GM12878 (cell line): ENCODE results near the gene CACNG1. TPM values are rescaled to one million over a fixed set of nuclear protein-coding genes. Genes with fewer than 3 reads are reported as not detected.

Experiments used
- ATAC-seq: fragments of 200-7000 bp; cut with Tn5 transposase; 3 replicates; pipeline ENCODE4 v1.9.1; 2020; ENCODE audit warnings: mild to moderate bottlenecking, moderate library complexity
- BruUV-seq: library from RNA; stranded (reverse); fragments of 400-500 nt; replicated peaks from 2 replicates; lab custom pipeline; 2021; lab: Mats Ljungman, UMichigan
- CTCF ChIA-PET: fragments of 300-600 bp; sonication (Branson Sonifier 250); formaldehyde crosslinking; extraction: SDS; loops from one replicate; lab custom pipeline; 2021; ENCODE audit warnings: inconsistent platforms; lab: Yijun Ruan, JAX
- POLR2A ChIA-PET: fragments of 350-600 bp; formaldehyde crosslinking; extraction: SDS; loops from one replicate; lab custom pipeline; 2021; ENCODE audit warnings: inconsistent platforms; lab: Charles Lee
- RAD21 ChIA-PET: fragments of 300-600 bp; sonication (Branson Sonifier 250); formaldehyde crosslinking; loops from one replicate; lab custom pipeline; 2023; ENCODE audit warnings: antibody characterized with exemption; ENCODE audit not compliant: unreplicated experiment; lab: Charles Lee
- SMC1A ChIA-PET: fragments of 300-600 bp; sonication (Branson Sonifier 250); formaldehyde crosslinking; loops from one replicate; lab custom pipeline; 2023; ENCODE audit not compliant: unreplicated experiment, uncharacterized antibody; lab: Charles Lee
- DNase-seq: peaks from one replicate; pipeline ENCODE4 v3.0.0-alpha.2; 2011; ENCODE audit warnings: low read depth, low spot score
- FAIRE-seq: peaks from 3 replicates; lab custom pipeline; 2011; peaks lifted over from hg19 to GRCh38; lab: Jason Lieb, UNC
- H2AFZ ChIP-seq: 2 replicates; pipeline ENCODE4 v1.6.0; 2011; ENCODE audit warnings: low read depth, low read length, control low read depth; ENCODE audit not compliant: control insufficient read depth
- H3K27ac ChIP-seq: 2 replicates; pipeline ENCODE4 v1.5.1; 2011; ENCODE audit warnings: control low read depth; ENCODE audit not compliant: control insufficient read depth, insufficient read depth
- H3K27me3 ChIP-seq, 2 experiments: replicated peaks in 1 of 2; 2 replicates each; pipeline versions ENCODE4 v1.6.0 to v1.6.1; 2011; ENCODE audit warnings: low read length in 1 of 2; ENCODE audit not compliant: control insufficient read depth in 2 of 2, insufficient read depth in 2 of 2
- H3K36me3 ChIP-seq, 2 experiments: 2 replicates each; pipeline ENCODE4 v1.5.1; 2011; ENCODE audit warnings: low read length in 1 of 2; ENCODE audit not compliant: control insufficient read depth in 2 of 2, insufficient read depth in 2 of 2
- H3K4me1 ChIP-seq: 2 replicates; pipeline ENCODE4 v1.6.1; 2011; ENCODE audit warnings: mild to moderate bottlenecking, low read length, moderate library complexity, mixed read lengths; ENCODE audit not compliant: control insufficient read depth, insufficient read depth
- H3K4me2 ChIP-seq: 2 replicates; pipeline ENCODE4 v1.6.0; 2011; ENCODE audit warnings: control low read depth; ENCODE audit not compliant: control insufficient read depth, insufficient read depth
- H3K4me3 ChIP-seq: fragments of 200-600 bp; sonication (generic); 2 replicates; pipeline ENCODE4 v1.5.1; 2016
- H3K79me2 ChIP-seq: 2 replicates; pipeline ENCODE4 v1.6.0; 2011; ENCODE audit warnings: low read length; ENCODE audit not compliant: control insufficient read depth, insufficient read depth
- H3K9ac ChIP-seq: 2 replicates; pipeline ENCODE4 v1.8.0; 2011; ENCODE audit warnings: low read length, control low read depth, mixed read lengths; ENCODE audit not compliant: control insufficient read depth, insufficient read depth
- H3K9me3 ChIP-seq: replicated peaks from 3 replicates; pipeline ENCODE4 v1.5.1; 2011; ENCODE audit warnings: mild to moderate bottlenecking, low read length; ENCODE audit not compliant: control insufficient read depth, insufficient read depth
- H4K20me1 ChIP-seq: 2 replicates; pipeline ENCODE4 v1.6.0; 2011; ENCODE audit not compliant: control insufficient read depth, insufficient read depth
- BCL11A ChIP-seq: IDR thresholded peaks from 2 replicates; pipeline ENCODE4 v1.6.1; 2011; ENCODE audit warnings: low read depth, low read length
- EGR1 ChIP-seq, 2 experiments: IDR thresholded peaks; 1 replicate in 1 of 2; 2 replicates in 1 of 2; pipeline ENCODE4 v1.6.1; 2011 to 2012; ENCODE audit warnings: low read depth in 2 of 2, low read length in 2 of 2, borderline replicate concordance in 1 of 2, mild to moderate bottlenecking in 1 of 2, moderate library complexity in 1 of 2
- IRF4 ChIP-seq: IDR thresholded peaks from 2 replicates; pipeline ENCODE4 v1.6.1; 2011; ENCODE audit warnings: low read depth, low read length
- KAT2A ChIP-seq: conservative IDR thresholded peaks from 2 replicates; pipeline ENCODE4 v1.6.1; 2011; ENCODE audit warnings: low read depth, low read length; ENCODE audit not compliant: control insufficient read depth
- MEF2A ChIP-seq: IDR thresholded peaks from 2 replicates; pipeline ENCODE4 v1.6.1; 2011; ENCODE audit warnings: low read depth, mild to moderate bottlenecking, low read length, moderate library complexity; ENCODE audit not compliant: insufficient read depth
- NR2C1 ChIP-seq: fragments of 450-650 bp; IDR thresholded peaks from 2 replicates; pipeline ENCODE4 v1.6.1; 2017; ENCODE audit warnings: antibody characterized with exemption, mild to moderate bottlenecking, moderate library complexity
- PAX5 ChIP-seq: IDR thresholded peaks from 2 replicates; pipeline ENCODE4 v1.6.1; 2011; ENCODE audit warnings: low read depth, low read length, borderline replicate concordance
- SP1 ChIP-seq: IDR thresholded peaks from one replicate; pipeline ENCODE4 v1.6.1; 2011; ENCODE audit warnings: low read depth, low read length
- YY1 ChIP-seq: IDR thresholded peaks from 2 replicates; pipeline ENCODE4 v1.6.1; 2011; ENCODE audit warnings: low read depth, mild to moderate bottlenecking, low read length
- ZNF217 ChIP-seq: fragments of 450-650 bp; IDR thresholded peaks from 2 replicates; pipeline ENCODE4 v1.6.1; 2017; ENCODE audit warnings: antibody characterized with exemption, mild to moderate bottlenecking
- ZNF274 ChIP-seq: IDR thresholded peaks from one replicate; pipeline ENCODE4 v1.8.0; 2011; ENCODE audit not compliant: insufficient read length, insufficient read depth
- WGBS: methylation state at CpG from one replicate; pipeline ENCODE4 v1.1.6; 2016; ENCODE audit warnings: low lambda C conversion rate; ENCODE audit not compliant: insufficient replicate concordance, insufficient coverage; ENCODE audit errors: missing lambda C conversion rate; 5-methylcytosine and 5-hydroxymethylcytosine counted together
- in situ Hi-C: fragments of 300-500 bp; cut with MboI; formaldehyde crosslinking; loops from 9 replicates; pipeline ENCODE4 v1.14.3; 2018; ENCODE audit warnings: mixed read lengths
- intact Hi-C: fragments of 100-400 bp; cut with micrococcal nuclease; formaldehyde crosslinking; loops from one replicate; pipeline ENCODE4 v1.14.2; 2022; ENCODE audit not compliant: unreplicated experiment
- polyA plus RNA-seq, 11 experiments: library from polyadenylated mRNA; depleted of rRNA in 4 of 11; unstranded in 6 of 11; stranded (reverse) in 5 of 11; fragments of >200 nt; fragmentation: Nextera tagmentation in 4 of 11; fragmentation: Illumina TruSeq in 1 of 11; extraction: Ambion mirVana in 4 of 11; extraction: Trizol in 1 of 11; gene quantifications; 1 replicate in 1 of 11; 2 replicates in 10 of 11; pipeline versions ENCODE4 v1.2.1 to v1.2.3, GENCODE V29; 2011 to 2016; ENCODE audit warnings: inconsistent platforms in 2 of 11, missing spikeins in 2 of 11, low read depth in 1 of 11
- total RNA-seq, 4 experiments: library from RNA; depleted of rRNA in 3 of 4; stranded (reverse); fragments of >200 nt in 3 of 4; fragmentation: Illumina TruSeq in 1 of 4; extraction: Trizol in 1 of 4; gene quantifications; 2 replicates each; pipeline versions ENCODE4 v1.2.1 to v1.2.3, GENCODE V29; 2013 to 2021
- TF ChIP-seq, protein P1 (sequence below): fragments of 450-650 bp; IDR thresholded peaks from 2 replicates; pipeline ENCODE4 v1.6.1; 2016; ENCODE audit warnings: mild to moderate bottlenecking
- TF ChIP-seq, protein P2 (sequence below): IDR thresholded peaks from 2 replicates; pipeline ENCODE4 v1.6.1; 2012; ENCODE audit warnings: mild to moderate bottlenecking, low read depth, low read length
- TF ChIP-seq, protein P3 (sequence below): fragments of 450-650 bp; IDR thresholded peaks from 2 replicates; pipeline ENCODE4 v1.6.1; 2016; ENCODE audit warnings: mild to moderate bottlenecking, moderate library complexity, borderline replicate concordance
- TF ChIP-seq, protein P4 (sequence below): fragments of 150-350 bp; IDR thresholded peaks from 2 replicates; pipeline ENCODE4 v1.6.1; 2014; ENCODE audit warnings: mild to moderate bottlenecking, low read depth, low read length

Gene CACNG1
- total and polyA plus RNA-seq, 10 of the 15 experiments (the other 5 are each of a cell fraction or from before 2014, with no cell fraction given) = not detected

- Histone ChIP-seq H3K9ac (no peak overlapping the region), H3K27ac (no peak overlapping the region), H3K4me1 (no peaks in the 10 kb centered on the region), H3K27me3 (no peaks in the 10 kb centered on the region), H2AFZ (no peak overlapping the region), H4K20me1 (no peaks in the 10 kb centered on the region), H3K36me3 (no peaks in the 10 kb centered on the region), H3K4me3 (no peak overlapping the region), H3K9me3 (no peaks in the 10 kb centered on the region; the same call in 2 of the 3 replicates), H3K79me2 (no peaks in the 10 kb centered on the region), H3K4me2 (no peak overlapping the region)
- intact Hi-C loops = no loop called here
- no peak for FAIRE-seq
- TF ChIP-seq, protein P1, sequence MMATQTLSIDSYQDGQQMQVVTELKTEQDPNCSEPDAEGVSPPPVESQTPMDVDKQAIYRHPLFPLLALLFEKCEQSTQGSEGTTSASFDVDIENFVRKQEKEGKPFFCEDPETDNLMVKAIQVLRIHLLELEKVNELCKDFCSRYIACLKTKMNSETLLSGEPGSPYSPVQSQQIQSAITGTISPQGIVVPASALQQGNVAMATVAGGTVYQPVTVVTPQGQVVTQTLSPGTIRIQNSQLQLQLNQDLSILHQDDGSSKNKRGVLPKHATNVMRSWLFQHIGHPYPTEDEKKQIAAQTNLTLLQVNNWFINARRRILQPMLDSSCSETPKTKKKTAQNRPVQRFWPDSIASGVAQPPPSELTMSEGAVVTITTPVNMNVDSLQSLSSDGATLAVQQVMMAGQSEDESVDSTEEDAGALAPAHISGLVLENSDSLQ = no peak
- TF ChIP-seq, protein P2, sequence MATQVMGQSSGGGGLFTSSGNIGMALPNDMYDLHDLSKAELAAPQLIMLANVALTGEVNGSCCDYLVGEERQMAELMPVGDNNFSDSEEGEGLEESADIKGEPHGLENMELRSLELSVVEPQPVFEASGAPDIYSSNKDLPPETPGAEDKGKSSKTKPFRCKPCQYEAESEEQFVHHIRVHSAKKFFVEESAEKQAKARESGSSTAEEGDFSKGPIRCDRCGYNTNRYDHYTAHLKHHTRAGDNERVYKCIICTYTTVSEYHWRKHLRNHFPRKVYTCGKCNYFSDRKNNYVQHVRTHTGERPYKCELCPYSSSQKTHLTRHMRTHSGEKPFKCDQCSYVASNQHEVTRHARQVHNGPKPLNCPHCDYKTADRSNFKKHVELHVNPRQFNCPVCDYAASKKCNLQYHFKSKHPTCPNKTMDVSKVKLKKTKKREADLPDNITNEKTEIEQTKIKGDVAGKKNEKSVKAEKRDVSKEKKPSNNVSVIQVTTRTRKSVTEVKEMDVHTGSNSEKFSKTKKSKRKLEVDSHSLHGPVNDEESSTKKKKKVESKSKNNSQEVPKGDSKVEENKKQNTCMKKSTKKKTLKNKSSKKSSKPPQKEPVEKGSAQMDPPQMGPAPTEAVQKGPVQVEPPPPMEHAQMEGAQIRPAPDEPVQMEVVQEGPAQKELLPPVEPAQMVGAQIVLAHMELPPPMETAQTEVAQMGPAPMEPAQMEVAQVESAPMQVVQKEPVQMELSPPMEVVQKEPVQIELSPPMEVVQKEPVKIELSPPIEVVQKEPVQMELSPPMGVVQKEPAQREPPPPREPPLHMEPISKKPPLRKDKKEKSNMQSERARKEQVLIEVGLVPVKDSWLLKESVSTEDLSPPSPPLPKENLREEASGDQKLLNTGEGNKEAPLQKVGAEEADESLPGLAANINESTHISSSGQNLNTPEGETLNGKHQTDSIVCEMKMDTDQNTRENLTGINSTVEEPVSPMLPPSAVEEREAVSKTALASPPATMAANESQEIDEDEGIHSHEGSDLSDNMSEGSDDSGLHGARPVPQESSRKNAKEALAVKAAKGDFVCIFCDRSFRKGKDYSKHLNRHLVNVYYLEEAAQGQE = no peak
- no peak for TF ChIP-seq ZNF274
- TF ChIP-seq, protein P3, sequence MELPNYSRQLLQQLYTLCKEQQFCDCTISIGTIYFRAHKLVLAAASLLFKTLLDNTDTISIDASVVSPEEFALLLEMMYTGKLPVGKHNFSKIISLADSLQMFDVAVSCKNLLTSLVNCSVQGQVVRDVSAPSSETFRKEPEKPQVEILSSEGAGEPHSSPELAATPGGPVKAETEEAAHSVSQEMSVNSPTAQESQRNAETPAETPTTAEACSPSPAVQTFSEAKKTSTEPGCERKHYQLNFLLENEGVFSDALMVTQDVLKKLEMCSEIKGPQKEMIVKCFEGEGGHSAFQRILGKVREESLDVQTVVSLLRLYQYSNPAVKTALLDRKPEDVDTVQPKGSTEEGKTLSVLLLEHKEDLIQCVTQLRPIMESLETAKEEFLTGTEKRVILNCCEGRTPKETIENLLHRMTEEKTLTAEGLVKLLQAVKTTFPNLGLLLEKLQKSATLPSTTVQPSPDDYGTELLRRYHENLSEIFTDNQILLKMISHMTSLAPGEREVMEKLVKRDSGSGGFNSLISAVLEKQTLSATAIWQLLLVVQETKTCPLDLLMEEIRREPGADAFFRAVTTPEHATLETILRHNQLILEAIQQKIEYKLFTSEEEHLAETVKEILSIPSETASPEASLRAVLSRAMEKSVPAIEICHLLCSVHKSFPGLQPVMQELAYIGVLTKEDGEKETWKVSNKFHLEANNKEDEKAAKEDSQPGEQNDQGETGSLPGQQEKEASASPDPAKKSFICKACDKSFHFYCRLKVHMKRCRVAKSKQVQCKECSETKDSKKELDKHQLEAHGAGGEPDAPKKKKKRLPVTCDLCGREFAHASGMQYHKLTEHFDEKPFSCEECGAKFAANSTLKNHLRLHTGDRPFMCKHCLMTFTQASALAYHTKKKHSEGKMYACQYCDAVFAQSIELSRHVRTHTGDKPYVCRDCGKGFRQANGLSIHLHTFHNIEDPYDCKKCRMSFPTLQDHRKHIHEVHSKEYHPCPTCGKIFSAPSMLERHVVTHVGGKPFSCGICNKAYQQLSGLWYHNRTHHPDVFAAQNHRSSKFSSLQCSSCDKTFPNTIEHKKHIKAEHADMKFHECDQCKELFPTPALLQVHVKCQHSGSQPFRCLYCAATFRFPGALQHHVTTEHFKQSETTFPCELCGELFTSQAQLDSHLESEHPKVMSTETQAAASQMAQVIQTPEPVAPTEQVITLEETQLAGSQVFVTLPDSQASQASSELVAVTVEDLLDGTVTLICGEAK = no peak
- no peak for TF ChIP-seq ZNF217
- no peak for TF ChIP-seq NR2C1
- TF ChIP-seq, protein P4, sequence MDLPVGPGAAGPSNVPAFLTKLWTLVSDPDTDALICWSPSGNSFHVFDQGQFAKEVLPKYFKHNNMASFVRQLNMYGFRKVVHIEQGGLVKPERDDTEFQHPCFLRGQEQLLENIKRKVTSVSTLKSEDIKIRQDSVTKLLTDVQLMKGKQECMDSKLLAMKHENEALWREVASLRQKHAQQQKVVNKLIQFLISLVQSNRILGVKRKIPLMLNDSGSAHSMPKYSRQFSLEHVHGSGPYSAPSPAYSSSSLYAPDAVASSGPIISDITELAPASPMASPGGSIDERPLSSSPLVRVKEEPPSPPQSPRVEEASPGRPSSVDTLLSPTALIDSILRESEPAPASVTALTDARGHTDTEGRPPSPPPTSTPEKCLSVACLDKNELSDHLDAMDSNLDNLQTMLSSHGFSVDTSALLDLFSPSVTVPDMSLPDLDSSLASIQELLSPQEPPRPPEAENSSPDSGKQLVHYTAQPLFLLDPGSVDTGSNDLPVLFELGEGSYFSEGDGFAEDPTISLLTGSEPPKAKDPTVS = no peak
- no peak for TF ChIP-seq IRF4
- no peak for TF ChIP-seq SP1
- TF ChIP-seq KAT2A = no peak
- TF ChIP-seq PAX5 = no peak
- TF ChIP-seq YY1 = no peak
- TF ChIP-seq MEF2A = no peak
- TF ChIP-seq BCL11A = no peak
- no peak for TF ChIP-seq EGR1 (IDR thresholded peaks at IDR 0.05; ENCODE audit: borderline replicate concordance in 1 of 2, low read depth in 2 of 2, low read length in 2 of 2)
- DNase-seq = no peak
- CTCF ChIA-PET = no interaction called here
- BruUV-seq = no TSS peak
- WGBS = 30% methylated on average over 7 of the region's 7 CpGs
- ATAC-seq = no peak
- SMC1A ChIA-PET = no interaction called here
- in situ Hi-C loops = no loop called here
- RAD21 ChIA-PET = no interaction called here
- POLR2A ChIA-PET = no interaction called here
These were observed 48.4 kb upstream of the CACNG1 start for GRCh38 chr17:66995944-66996343.
